ENCODE results near the gene STAMBPL1.
A peak's percentile ranks its signal among the peaks of the same experiment; 100 is the strongest.

STAMBPL1 gene

DNA sequence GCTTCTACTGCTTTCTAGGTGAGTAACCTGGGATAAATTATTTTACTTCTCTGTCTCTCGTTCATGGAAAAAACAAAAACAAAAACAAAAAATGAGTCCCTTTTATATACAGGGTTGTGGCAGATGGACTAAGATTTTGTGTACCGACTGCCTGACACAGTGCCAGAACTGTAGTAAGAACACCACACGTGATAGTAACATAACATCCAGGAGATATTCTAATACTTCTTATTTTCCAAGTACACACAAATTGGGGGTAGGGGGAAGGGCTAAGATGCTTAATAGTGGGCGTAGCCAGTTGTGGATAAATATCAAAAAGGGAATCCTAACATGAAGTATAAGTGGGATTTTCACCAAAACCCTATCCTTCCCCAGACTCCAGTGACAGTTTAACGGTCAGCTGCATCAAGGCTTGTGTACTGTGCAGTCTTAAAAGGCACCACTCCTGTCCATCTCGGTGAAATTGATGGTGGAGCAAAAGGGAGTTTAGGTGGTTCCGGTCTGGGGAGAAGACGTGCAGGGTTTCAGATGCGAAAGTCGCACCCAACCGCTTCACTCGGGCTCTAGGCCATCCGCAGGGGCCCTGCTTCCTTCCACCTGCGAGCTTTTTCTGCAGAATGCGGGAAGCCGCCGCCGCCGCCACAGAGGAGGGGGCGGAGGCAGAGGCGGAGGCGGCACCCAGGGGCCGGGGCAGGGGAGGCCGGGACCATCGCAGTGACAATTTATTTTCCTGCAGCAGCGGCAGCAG lies at the start of gene STAMBPL1:
Gene STAMBPL1, plus strand, starts transcription at position 712 of the 748 bp plus-strand sequence. CDS start 21,464 bp downstream, outside the sequence.
- in situ Hi-C loops (cut with HindIII; ENCODE audit: low sequenced_read_pairs) = no loop called here
- no peak for DNase-seq (ENCODE audit: low read depth, low spot score)
- TF ChIP-seq, protein P1, sequence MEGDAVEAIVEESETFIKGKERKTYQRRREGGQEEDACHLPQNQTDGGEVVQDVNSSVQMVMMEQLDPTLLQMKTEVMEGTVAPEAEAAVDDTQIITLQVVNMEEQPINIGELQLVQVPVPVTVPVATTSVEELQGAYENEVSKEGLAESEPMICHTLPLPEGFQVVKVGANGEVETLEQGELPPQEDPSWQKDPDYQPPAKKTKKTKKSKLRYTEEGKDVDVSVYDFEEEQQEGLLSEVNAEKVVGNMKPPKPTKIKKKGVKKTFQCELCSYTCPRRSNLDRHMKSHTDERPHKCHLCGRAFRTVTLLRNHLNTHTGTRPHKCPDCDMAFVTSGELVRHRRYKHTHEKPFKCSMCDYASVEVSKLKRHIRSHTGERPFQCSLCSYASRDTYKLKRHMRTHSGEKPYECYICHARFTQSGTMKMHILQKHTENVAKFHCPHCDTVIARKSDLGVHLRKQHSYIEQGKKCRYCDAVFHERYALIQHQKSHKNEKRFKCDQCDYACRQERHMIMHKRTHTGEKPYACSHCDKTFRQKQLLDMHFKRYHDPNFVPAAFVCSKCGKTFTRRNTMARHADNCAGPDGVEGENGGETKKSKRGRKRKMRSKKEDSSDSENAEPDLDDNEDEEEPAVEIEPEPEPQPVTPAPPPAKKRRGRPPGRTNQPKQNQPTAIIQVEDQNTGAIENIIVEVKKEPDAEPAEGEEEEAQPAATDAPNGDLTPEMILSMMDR (IDR thresholded peaks at IDR 0.05; ENCODE audit: low read depth, low read length) = no peak
- H3K4me3 ChIP-seq (ENCODE audit: low read depth, low read length) = peak within 1 kb of the TSS; percentile 75

- no peak overlapping the region for H3K4me3 ChIP-seq (ENCODE audit: low read depth, low read length)
- DNase-seq (ENCODE audit: low read depth, low spot score) = no peak
- in situ Hi-C loops (cut with HindIII; ENCODE audit: low sequenced_read_pairs) = no loop called here
- TF ChIP-seq, protein P1 (IDR thresholded peaks at IDR 0.05; ENCODE audit: low read depth, low read length) = no peak
Observed at GRCh38 chr10:88830643-88831268, 49.3 kb upstream of the STAMBPL1 start.

DNA sequence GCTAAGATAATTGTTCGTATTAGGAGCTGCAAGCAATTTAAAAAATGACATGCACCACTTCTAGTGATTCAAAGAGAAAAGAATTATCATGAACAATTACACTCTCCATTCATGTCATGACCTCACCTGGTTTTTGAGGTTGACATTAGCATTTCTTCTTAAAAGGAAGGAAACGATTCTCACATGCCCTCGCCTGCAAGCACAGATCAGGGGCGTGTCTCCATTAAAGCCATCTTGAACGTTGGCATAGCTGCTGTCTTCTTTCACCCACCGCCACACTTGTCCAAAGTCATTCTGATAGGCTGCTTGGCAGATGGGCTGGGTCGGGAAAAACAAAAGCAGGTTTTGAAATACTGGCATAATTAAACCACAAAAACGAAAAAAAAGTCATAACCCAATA lies 48.3 kb upstream of the STAMBPL1 start:
- no peak overlapping the region for H3K4me3 ChIP-seq (ENCODE audit: low read depth, low read length)
- no peak for DNase-seq (ENCODE audit: low read depth, low spot score)
- in situ Hi-C loops (cut with HindIII; ENCODE audit: low sequenced_read_pairs) = no loop called here

GRCh38 chr10:88832376-88832775 lies 47.7 kb upstream of the STAMBPL1 start:
- TF ChIP-seq, protein P1 (IDR thresholded peaks at IDR 0.05; ENCODE audit: low read depth, low read length) = no peak
- DNase-seq (ENCODE audit: low read depth, low spot score) = no peak
- in situ Hi-C loops (cut with HindIII; ENCODE audit: low sequenced_read_pairs) = no loop called here
- no peak overlapping the region for H3K4me3 ChIP-seq (ENCODE audit: low read depth, low read length)

More for the DNA sequence above, 48.3 kb upstream of the STAMBPL1 start:
- TF ChIP-seq, protein P1 (IDR thresholded peaks at IDR 0.05; ENCODE audit: low read depth, low read length) = no peak

DNA sequence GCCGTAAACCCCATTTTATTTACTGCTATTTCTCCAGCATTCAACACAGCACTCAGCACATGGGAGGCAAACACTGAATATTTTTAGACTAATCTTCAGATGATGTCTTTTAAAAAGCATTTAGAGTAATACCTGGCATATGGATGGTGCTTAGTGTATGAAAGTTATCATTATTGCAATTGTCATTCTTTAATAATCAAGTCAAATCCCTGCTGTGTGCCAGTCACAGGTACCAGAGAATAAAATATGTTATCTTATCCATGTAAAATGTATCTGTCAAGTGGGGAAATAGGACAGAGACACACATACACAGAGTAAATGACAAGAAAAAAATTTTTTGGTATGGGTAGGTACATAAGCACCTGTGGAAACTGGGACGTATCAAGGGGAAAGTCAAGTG lies 46.9 kb upstream of the STAMBPL1 start:
- TF ChIP-seq, protein P1 (IDR thresholded peaks at IDR 0.05; ENCODE audit: low read depth, low read length) = no peak
- DNase-seq (ENCODE audit: low read depth, low spot score) = no peak
- no peak overlapping the region for H3K4me3 ChIP-seq (ENCODE audit: low read depth, low read length)
- in situ Hi-C loops (cut with HindIII; ENCODE audit: low sequenced_read_pairs) = no loop called here

DNA sequence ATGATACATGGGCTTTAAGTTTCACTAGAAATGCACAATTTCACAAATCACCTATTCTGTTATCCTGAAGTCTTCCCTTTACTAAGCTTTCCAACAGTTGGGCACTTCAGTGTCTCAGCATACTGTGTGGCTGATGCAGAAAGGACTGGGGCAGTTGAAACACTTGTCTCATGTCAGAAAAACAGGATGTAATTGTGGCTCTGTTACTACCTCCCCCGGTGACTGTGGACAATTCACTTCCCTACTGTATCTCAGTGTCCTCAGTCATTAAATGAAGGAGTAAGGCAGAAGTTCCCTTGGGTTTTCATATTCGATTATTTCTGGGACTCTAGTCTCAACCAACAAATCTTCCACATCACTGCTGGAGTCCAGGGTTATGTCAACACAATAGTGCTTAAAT lies 46.3 kb upstream of the STAMBPL1 start:
- TF ChIP-seq, protein P1 (IDR thresholded peaks at IDR 0.05; ENCODE audit: low read depth, low read length) = no peak
- no peak overlapping the region for H3K4me3 ChIP-seq (ENCODE audit: low read depth, low read length)
- DNase-seq (ENCODE audit: low read depth, low spot score) = no peak
- in situ Hi-C loops (cut with HindIII; ENCODE audit: low sequenced_read_pairs) = no loop called here
